Gastrocnemius medialis (tissue), 4 donors: ENCODE measurements around the gene TIGD4. TPM values are rescaled to one million over a fixed set of nuclear protein-coding genes. Genes with fewer than 3 reads are reported as not detected.

ENCODE experiments used
- total RNA-seq, 4 donors: library from RNA; depleted of rRNA; stranded (reverse); fragments of >200 nt; gene quantifications; one replicate each; pipeline versions ENCODE4 v1.1.0 to v1.2.3, GENCODE V29; 2016

Gene TIGD4
- total RNA-seq, 4 donors from 2014 or later = 0.09 to 0.23 TPM; not detected in 2

Other genes starting within 250 kb of the TIGD4 start
- gene FBXW7, start 243.6 kb downstream of the TIGD4 start, total RNA-seq = 10 to 100 TPM; 23.5 to 40.8 (median 28.8) TPM
- gene TMEM154, start 99.7 kb downstream of the TIGD4 start, total RNA-seq = 1 to 10 TPM in 2 of 4 donors, under 1 TPM in 2; 0.15 to 2.0 (median 0.70) TPM
- gene ARFIP1, start 224 bp upstream of the TIGD4 start, total RNA-seq = 10 to 100 TPM in 2 of 4 donors, 1 to 10 TPM in 2; 8.4 to 11.9 (median 9.7) TPM
- under 1 TPM; 0.29 to 0.52 (median 0.45) TPM for gene FHDC1, start 156.6 kb upstream of the TIGD4 start, total RNA-seq